Erythroblast (primary cell): ENCODE results near the gene SLU7.

Experiments
- GATA1 ChIP-seq: IDR thresholded peaks from 2 replicates; pipeline ENCODE4 v1.6.1; 2011; ENCODE audit warnings: low read depth, mild to moderate bottlenecking, control low read depth, low read length, moderate library complexity
- POLR2A ChIP-seq: IDR thresholded peaks from 2 replicates; pipeline ENCODE4 v1.6.1; 2011; ENCODE audit warnings: mild to moderate bottlenecking, low read length

GRCh38 chr5:160420331-160420610, 1.4 kb upstream of the SLU7 start:
- no peak for TF ChIP-seq POLR2A
- no peak for TF ChIP-seq GATA1
